GM12873 (cell line): ENCODE data around the gene PLPP7.

ENCODE experiments used
- CTCF ChIP-seq: IDR thresholded peaks from 2 replicates; pipeline ENCODE4 v1.5.1; 2012; ENCODE audit warnings: low read depth, mild to moderate bottlenecking, moderate library complexity, low read length, control low read depth; ENCODE audit not compliant: insufficient read depth; ENCODE audit errors: missing control alignments

The PLPP7 gene

GRCh38 chr9:131304676-131305355, 15.3 kb downstream of the PLPP7 start:
- no peak for TF ChIP-seq CTCF

GRCh38 chr9:131306397-131307004, 17.0 kb downstream of the PLPP7 start:
- TF ChIP-seq CTCF: no peak

DNA sequence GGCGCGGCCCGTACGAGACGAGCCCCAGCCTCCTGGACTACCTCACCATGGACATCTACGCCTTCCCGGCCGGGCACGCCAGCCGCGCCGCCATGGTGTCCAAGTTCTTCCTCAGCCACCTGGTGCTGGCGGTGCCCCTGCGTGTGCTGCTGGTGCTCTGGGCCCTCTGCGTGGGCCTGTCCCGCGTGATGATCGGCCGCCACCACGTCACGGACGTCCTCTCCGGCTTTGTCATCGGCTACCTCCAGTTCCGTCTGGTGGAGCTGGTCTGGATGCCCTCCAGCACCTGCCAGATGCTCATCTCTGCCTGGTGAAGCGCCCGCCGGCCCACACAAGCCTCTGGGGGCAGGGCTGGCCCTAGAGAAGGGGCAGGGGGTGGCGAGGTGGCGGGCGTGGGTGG, 18.5 kb downstream of the PLPP7 start:
- TF ChIP-seq CTCF: no peak

DNA sequence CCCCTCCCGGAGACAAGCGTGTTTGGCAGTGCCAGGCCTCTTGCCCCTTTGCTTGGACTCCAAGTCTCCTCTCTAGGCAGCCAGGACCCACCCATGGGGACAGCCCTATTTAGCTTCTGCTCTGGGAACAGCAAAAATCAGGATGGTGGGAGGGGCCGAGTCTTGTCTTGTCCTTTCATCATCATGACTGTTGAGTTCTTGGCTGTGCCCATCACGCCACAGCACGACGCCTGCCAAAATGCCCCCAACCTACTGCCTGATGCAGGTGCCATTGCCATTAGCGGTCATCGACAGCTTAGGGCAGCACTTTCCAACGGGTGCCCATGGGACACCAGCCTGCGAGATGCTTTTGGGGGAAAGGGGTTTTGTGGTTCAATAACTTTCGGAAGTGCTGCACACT, 18.9 kb downstream of the PLPP7 start:
- TF ChIP-seq CTCF: no peak

DNA sequence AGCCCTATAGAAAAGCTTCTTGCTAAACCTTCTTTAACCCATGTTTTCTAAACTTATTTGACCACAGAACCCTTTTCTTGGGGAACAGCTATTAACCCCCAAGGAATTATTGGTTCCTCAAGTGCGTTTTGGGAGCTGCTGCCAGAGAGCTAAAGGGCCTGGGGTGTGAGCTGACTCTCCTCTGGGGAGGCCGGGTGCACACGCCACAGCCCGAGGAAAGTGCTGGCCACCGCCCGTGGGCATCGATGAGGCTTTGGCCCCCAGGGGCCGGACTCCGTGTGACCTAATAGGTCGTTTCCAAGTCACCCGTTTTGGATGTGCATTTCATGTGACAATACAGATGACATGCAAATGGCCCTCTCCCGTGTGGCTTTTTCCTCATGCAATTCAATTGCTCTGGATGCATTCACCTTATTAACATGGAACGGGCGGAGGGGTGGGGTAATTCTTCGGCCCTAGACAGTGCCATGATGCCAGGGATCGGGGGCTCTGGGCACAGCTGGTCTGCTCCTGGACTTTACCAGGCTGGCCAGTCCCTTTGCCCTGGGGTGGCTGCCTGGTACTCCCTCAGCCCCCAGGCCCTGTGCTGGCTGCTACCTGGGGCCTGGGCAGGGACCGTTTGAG, 19.5 kb downstream of the PLPP7 start:
- no peak for TF ChIP-seq CTCF

- no peak for TF ChIP-seq CTCF
These were observed 20.2 kb downstream of the PLPP7 start for GRCh38 chr9:131309530-131310276.
